DND-41 (cell line): ENCODE measurements around the gene FUZ.

Experiments
- EZH2 ChIP-seq: IDR thresholded peaks from 3 replicates; pipeline ENCODE4 v1.6.1; 2012; ENCODE audit warnings: borderline replicate concordance, low read depth, mild to moderate bottlenecking, moderate library complexity, low read length, inconsistent platforms; ENCODE audit not compliant: severe bottlenecking
- TF ChIP-seq, protein P1 (sequence below): IDR thresholded peaks from 2 replicates; pipeline ENCODE4 v1.5.1; 2012; ENCODE audit warnings: borderline replicate concordance, low read length, moderate library complexity, mild to moderate bottlenecking; ENCODE audit not compliant: poor library complexity, severe bottlenecking; ENCODE audit errors: extremely low read depth

GRCh38 chr19:49855277-49855675 lies 42.2 kb upstream of the FUZ start:
- TF ChIP-seq, protein P1, sequence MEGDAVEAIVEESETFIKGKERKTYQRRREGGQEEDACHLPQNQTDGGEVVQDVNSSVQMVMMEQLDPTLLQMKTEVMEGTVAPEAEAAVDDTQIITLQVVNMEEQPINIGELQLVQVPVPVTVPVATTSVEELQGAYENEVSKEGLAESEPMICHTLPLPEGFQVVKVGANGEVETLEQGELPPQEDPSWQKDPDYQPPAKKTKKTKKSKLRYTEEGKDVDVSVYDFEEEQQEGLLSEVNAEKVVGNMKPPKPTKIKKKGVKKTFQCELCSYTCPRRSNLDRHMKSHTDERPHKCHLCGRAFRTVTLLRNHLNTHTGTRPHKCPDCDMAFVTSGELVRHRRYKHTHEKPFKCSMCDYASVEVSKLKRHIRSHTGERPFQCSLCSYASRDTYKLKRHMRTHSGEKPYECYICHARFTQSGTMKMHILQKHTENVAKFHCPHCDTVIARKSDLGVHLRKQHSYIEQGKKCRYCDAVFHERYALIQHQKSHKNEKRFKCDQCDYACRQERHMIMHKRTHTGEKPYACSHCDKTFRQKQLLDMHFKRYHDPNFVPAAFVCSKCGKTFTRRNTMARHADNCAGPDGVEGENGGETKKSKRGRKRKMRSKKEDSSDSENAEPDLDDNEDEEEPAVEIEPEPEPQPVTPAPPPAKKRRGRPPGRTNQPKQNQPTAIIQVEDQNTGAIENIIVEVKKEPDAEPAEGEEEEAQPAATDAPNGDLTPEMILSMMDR, result no peak
- TF ChIP-seq EZH2, result no peak
